AG04450 (cell line): Measurements from ENCODE around the gene UNC79. TPM values are rescaled to one million over a fixed set of nuclear protein-coding genes. Genes with fewer than 3 reads are reported as not detected.

Experiments used
- CTCF ChIA-PET: fragments of 300-600, 350-600 bp; formaldehyde crosslinking; extraction: SDS; loops from one replicate; lab custom pipeline; 2022; ENCODE audit warnings: antibody characterized with exemption, inconsistent platforms; lab: Charles Lee
- POLR2A ChIA-PET: fragments of 350-600 bp; formaldehyde crosslinking; extraction: SDS; loops from one replicate; lab custom pipeline; 2021; ENCODE audit warnings: antibody characterized with exemption, inconsistent platforms; lab: Yijun Ruan, JAX
- DNase-seq: peaks from one replicate; pipeline ENCODE4 v3.0.0-alpha.2; 2011; ENCODE audit warnings: low read depth, low spot score
- H3K27ac ChIP-seq: one replicate; pipeline ENCODE4 v1.5.1; 2012; ENCODE audit warnings: low read depth, low read length, control low read depth
- H3K27me3 ChIP-seq: one replicate; pipeline ENCODE4 v1.6.0; 2012; ENCODE audit warnings: low read length; ENCODE audit not compliant: control insufficient read depth, insufficient read depth
- H3K4me3 ChIP-seq: 2 replicates; pipeline ENCODE4 v1.5.1; 2011; ENCODE audit warnings: mild to moderate bottlenecking, low read depth, low read length, control low read depth
- H3K9me3 ChIP-seq: 2 replicates; pipeline ENCODE4 v1.5.1; 2012; ENCODE audit warnings: low read length; ENCODE audit not compliant: control insufficient read depth, insufficient read depth
- polyA plus RNA-seq: library from polyadenylated mRNA; depleted of rRNA; stranded (reverse); fragments of >200 nt; gene quantifications from 2 replicates; pipeline ENCODE4 v1.2.3, GENCODE V29; 2011
- TF ChIP-seq, protein P1 (sequence below): IDR thresholded peaks from 2 replicates; pipeline ENCODE4 v1.5.1; 2011; ENCODE audit warnings: low read depth, low read length, control low read depth, inconsistent platforms

The UNC79 gene
- polyA plus RNA-seq, 1 experiment, result 0.02 TPM

DNA sequence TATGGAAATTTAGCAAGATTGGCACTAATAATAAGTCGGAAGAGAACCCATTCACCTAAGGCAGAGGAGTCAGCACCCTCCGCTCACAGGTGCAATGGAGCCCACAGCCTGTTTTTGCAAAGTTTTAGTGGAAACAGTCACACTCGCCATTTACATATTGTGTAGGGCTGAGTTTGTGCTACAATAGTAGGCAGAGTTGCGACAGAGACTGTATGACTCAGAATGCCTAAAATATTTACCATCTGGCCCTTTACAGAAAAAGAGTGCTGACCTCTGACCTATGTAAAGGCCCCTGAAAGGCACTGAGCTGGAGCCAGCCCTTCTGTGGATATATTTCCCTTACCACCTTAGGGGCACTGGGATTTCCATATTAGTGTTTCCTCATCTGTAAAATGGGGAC lies 278.5 kb downstream of the UNC79 start:
- DNase-seq, result no peak
- TF ChIP-seq, protein P1, sequence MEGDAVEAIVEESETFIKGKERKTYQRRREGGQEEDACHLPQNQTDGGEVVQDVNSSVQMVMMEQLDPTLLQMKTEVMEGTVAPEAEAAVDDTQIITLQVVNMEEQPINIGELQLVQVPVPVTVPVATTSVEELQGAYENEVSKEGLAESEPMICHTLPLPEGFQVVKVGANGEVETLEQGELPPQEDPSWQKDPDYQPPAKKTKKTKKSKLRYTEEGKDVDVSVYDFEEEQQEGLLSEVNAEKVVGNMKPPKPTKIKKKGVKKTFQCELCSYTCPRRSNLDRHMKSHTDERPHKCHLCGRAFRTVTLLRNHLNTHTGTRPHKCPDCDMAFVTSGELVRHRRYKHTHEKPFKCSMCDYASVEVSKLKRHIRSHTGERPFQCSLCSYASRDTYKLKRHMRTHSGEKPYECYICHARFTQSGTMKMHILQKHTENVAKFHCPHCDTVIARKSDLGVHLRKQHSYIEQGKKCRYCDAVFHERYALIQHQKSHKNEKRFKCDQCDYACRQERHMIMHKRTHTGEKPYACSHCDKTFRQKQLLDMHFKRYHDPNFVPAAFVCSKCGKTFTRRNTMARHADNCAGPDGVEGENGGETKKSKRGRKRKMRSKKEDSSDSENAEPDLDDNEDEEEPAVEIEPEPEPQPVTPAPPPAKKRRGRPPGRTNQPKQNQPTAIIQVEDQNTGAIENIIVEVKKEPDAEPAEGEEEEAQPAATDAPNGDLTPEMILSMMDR, result no peak

DNA sequence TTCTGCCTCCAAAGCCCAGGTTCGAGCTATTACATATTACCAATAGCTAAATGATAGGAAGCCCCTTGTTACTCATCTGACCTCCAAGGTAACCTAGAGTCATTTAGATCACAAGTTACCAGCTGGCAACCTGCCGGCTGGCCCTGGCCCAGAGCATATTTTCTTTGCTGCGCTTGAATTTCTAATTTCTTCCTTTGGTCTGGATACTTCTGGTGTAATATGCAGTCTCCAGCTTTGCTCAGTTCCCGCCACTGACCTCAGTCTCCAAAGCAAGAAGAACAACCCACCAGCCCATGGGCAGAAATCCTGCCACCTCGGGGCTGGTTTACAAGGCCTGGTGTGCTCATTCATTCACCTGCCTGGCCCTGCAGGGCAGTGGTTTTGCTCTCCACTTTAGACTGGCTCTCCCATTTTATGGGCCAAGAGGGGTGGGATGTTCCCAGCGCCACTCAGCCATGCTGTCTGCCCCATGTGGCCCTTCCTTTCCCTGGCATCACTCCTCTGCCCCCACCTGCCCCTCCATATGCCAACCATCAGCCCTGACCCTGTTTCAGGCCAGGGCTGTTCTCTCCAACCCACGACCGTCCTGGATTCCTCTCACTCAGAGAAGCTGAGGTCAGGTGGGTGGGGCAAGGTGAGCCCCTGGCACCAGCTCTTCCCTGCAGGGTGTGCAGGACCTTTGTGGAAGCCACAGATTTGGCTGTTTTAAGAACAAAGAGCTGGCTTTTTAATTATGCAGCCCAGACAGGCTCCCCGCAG lies 281.5 kb downstream of the UNC79 start:
- no peak for DNase-seq
- ChIA-PET CTCF (interaction anchor here (0.6 kb wide), 1 partner anchor 418 kb away, joined by 3 read pairs; no protein-coding TSS in a partner anchor), POLR2A (no interaction called here)
- TF ChIP-seq, protein P1, result no peak
- Histone ChIP-seq H3K9me3 (no peaks in the 10 kb centered on the region; the same call in 1 of the 2 replicates), H3K4me3 (no peak overlapping the region), H3K27me3 (no peaks in the 10 kb centered on the region), H3K27ac (no peak overlapping the region)

More for the DNA sequence above, 278.5 kb downstream of the UNC79 start:
- no peaks in the 10 kb centered on the region; the same call in 1 of the 2 replicates for H3K9me3 ChIP-seq
- no peaks in the 10 kb centered on the region for H3K27me3 ChIP-seq
- POLR2A ChIA-PET, result no interaction called here
- H3K27ac ChIP-seq, result no peak overlapping the region
- CTCF ChIA-PET, result no interaction called here
- H3K4me3 ChIP-seq, result no peak overlapping the region

GRCh38 chr14:93712838-93713724 lies 282.3 kb downstream of the UNC79 start:
- POLR2A ChIA-PET, result no interaction called here
- H3K9me3 ChIP-seq, result no peaks in the 10 kb centered on the region; the same call in 1 of the 2 replicates
- TF ChIP-seq, protein P1, result no peak
- no peak overlapping the region for H3K4me3 ChIP-seq
- no peak for DNase-seq
- no peaks in the 10 kb centered on the region for H3K27me3 ChIP-seq
- CTCF ChIA-PET, result interaction anchor here (0.6 kb wide), 1 partner anchor 417 kb away, joined by 3 read pairs; no protein-coding TSS in a partner anchor
- no peak overlapping the region for H3K27ac ChIP-seq

- no peak overlapping the region for H3K27ac ChIP-seq
- no peaks in the 10 kb centered on the region for H3K27me3 ChIP-seq
- H3K9me3 ChIP-seq, result no peaks in the 10 kb centered on the region; the same call in 1 of the 2 replicates
- ChIA-PET POLR2A (no interaction called here), CTCF (no interaction called here)
- TF ChIP-seq, protein P1, result no peak
- DNase-seq, result no peak
- no peak overlapping the region for H3K4me3 ChIP-seq
Measured at GRCh38 chr14:93713726-93714405, 283.1 kb downstream of the UNC79 start.
